Ascending aorta (tissue), 2 donors: Measurements from ENCODE around the gene SCLY. TPM values are rescaled to one million over a fixed set of nuclear protein-coding genes. Genes with fewer than 3 reads are reported as not detected.
A peak's percentile ranks its signal among the peaks of the same experiment; 100 is the strongest.

Experiments used
- DNase-seq, 2 donors: peaks; one replicate each; pipeline ENCODE4 v3.0.0-alpha.2; 2019; ENCODE audit warnings: low spot score in 2 of 2
- H3K27ac ChIP-seq, 2 donors: fragments of 200-600 bp; sonication (generic); one replicate each; pipeline ENCODE4 v1.5.1; 2016 to 2017; ENCODE audit warnings: mild to moderate bottlenecking in 1 of 2
- H3K27me3 ChIP-seq: fragments of 200-600 bp; sonication (generic); one replicate; pipeline ENCODE4 v1.5.1; 2017
- H3K36me3 ChIP-seq, 2 donors: fragments of 200-600 bp; sonication (generic); one replicate each; pipeline ENCODE4 v1.5.1; 2016
- H3K4me1 ChIP-seq, 2 donors: fragments of 200-600 bp; sonication (generic); one replicate each; pipeline ENCODE4 v1.5.1; 2016 to 2017; ENCODE audit warnings: mild to moderate bottlenecking in 1 of 2
- H3K4me3 ChIP-seq, 2 donors: fragments of 200-600 bp; sonication (generic); one replicate each; pipeline ENCODE4 v1.5.1; 2016 to 2017; ENCODE audit warnings: mild to moderate bottlenecking in 1 of 2
- H3K9me3 ChIP-seq, 2 donors: fragments of 200-600 bp; sonication (generic); one replicate each; pipeline ENCODE4 v1.5.1; 2016
- CTCF ChIP-seq, 3 experiments: fragments of 200-600 bp in 2 of 3; fragments of 450-650 bp in 1 of 3; sonication (generic) in 2 of 3; IDR thresholded peaks; one replicate each; pipeline ENCODE4 v1.5.1; 2016 to 2019; ENCODE audit warnings: antibody characterized with exemption in 3 of 3, mild to moderate bottlenecking in 1 of 3, moderate library complexity in 1 of 3
- intact Hi-C: fragments of 100-400 bp; cut with DNase I; formaldehyde crosslinking; loops from one replicate; pipeline ENCODE4 v1.15.1; 2023
- total RNA-seq: library from RNA; depleted of rRNA; stranded (reverse); fragments of >200 nt; gene quantifications from one replicate; pipeline ENCODE4 v1.1.0, GENCODE V29; 2016

The SCLY gene
- total RNA-seq, 1 donor from 2014 or later: 87.5 TPM

GRCh38 chr2:238125127-238125885, 64.5 kb downstream of the SCLY start:
- TF ChIP-seq CTCF (IDR thresholded peaks at IDR 0.05): no peak
- Histone ChIP-seq H3K4me3 (no peak overlapping the region), H3K27ac (no peak overlapping the region), H3K4me1 (peaks cover 0 to under 1% of the 10 kb centered on the region in 2 donors), H3K27me3 (no peaks in the 10 kb centered on the region), H3K36me3 (no peaks in the 10 kb centered on the region), H3K9me3 (no peaks in the 10 kb centered on the region)
- intact Hi-C loops: no loop called here
- no peak for DNase-seq

GRCh38 chr2:238126338-238126737, 65.5 kb downstream of the SCLY start:
- Histone ChIP-seq H3K4me1 (no peaks in the 10 kb centered on the region), H3K4me3 (no peak overlapping the region), H3K27me3 (no peaks in the 10 kb centered on the region), H3K9me3 (no peaks in the 10 kb centered on the region), H3K36me3 (no peaks in the 10 kb centered on the region), H3K27ac (no peak overlapping the region)
- TF ChIP-seq CTCF (IDR thresholded peaks at IDR 0.05): no peak
- DNase-seq: no peak
- intact Hi-C loops: no loop called here

DNA sequence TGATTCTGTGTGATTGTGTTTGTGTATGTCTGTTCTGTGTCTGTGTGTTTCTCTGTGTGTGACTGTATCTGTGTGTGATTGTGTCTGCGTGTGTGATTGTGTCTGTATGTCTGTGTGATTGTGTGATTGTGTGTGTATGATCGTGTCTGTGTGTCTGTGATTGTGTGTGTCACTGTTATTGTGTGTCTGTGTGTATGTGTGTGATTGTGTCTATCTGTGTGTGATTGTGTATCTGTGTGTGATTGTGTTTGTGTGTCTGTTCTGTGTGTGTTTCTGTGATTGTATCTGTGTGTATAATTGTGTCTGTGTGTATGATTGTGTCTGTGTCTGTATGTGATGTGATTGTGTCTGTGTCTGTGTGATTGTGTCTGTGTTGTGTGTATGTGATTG, 66.0 kb downstream of the SCLY start:
- Histone ChIP-seq H3K27ac (no peak overlapping the region), H3K4me1 (no peaks in the 10 kb centered on the region), H3K27me3 (no peaks in the 10 kb centered on the region), H3K9me3 (no peaks in the 10 kb centered on the region), H3K4me3 (no peak overlapping the region), H3K36me3 (no peaks in the 10 kb centered on the region)
- intact Hi-C loops: no loop called here
- TF ChIP-seq CTCF (IDR thresholded peaks at IDR 0.05): no peak
- no peak for DNase-seq

DNA sequence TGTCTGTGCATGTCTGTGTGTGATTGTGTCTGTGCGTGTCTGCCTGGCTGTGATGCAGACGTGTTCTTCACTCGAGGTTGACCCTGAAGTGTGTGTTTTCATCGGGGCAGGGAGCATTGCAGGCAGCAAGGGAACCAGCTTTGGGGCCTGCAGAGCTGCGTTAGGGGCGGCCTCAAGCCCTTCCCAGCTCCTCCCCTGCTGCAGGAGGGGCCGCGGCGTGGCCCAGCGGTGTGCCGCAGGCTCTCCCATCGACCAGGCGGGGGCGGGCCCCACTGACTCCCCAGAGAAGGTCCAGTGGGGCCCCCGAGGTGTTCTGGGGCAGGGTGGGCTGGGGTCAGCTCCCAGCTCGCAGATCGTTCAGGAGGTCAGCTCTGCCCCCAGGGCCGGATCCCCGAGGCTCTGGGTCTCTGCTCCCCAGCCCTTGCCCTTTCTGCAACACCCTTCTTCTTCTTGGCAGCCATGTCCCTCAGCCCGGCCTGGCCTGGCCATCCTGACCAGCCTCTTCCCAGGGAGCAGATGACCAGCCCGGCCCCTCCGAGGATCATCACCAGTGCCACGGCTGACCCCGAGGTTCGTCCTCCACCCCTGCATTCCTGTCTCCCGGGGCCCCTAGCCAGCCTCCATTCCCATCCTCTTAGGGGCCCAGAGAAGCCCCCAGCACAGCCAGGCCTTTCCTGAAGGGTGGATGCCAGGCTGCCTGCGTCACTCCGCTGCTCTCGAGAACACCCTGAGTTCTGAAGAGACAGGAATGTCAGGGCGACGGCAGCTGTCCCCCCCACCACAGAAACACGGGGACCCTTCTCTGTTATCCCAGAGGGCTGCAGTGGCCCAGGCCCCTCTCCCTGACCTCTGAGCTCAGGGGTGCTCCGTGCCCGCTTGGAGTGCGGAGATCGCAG, 66.6 kb downstream of the SCLY start:
- Histone ChIP-seq H3K9me3 (no peaks in the 10 kb centered on the region), H3K36me3 (no peaks in the 10 kb centered on the region), H3K27ac (no peak overlapping the region), H3K27me3 (no peaks in the 10 kb centered on the region), H3K4me1 (no peaks in the 10 kb centered on the region), H3K4me3 (no peak overlapping the region)
- intact Hi-C loops: no loop called here
- TF ChIP-seq CTCF (IDR thresholded peaks at IDR 0.05): peak in 2 of 3 experiments; percentile 7 to 20
- no peak for DNase-seq

GRCh38 chr2:238128061-238128440, 67.2 kb downstream of the SCLY start:
- intact Hi-C loops: no loop called here
- no peak for DNase-seq
- Histone ChIP-seq H3K36me3 (no peaks in the 10 kb centered on the region), H3K27me3 (no peaks in the 10 kb centered on the region), H3K4me1 (no peaks in the 10 kb centered on the region), H3K9me3 (no peaks in the 10 kb centered on the region), H3K27ac (no peak overlapping the region), H3K4me3 (no peak overlapping the region)
- no peak for TF ChIP-seq CTCF (IDR thresholded peaks at IDR 0.05)
